ENCODE measurements around the gene HTT.
"Not testable (repeated sequence)": the region's sequence is repeated elsewhere in the genome, so short reads cannot be mapped to it uniquely, and the experiment has no call there.

HTT gene

GRCh38 chr4:3085948-3086670 is 11.6 kb downstream of the HTT start:
- H3K4me2 ChIP-seq (ENCODE audit: low read length), result no peak overlapping the region
- H3K79me2 ChIP-seq, result peaks cover 19% of the 10 kb centered on the region
- H3K4me1 ChIP-seq, result no peaks in the 10 kb centered on the region
- TF ChIP-seq, protein P1, sequence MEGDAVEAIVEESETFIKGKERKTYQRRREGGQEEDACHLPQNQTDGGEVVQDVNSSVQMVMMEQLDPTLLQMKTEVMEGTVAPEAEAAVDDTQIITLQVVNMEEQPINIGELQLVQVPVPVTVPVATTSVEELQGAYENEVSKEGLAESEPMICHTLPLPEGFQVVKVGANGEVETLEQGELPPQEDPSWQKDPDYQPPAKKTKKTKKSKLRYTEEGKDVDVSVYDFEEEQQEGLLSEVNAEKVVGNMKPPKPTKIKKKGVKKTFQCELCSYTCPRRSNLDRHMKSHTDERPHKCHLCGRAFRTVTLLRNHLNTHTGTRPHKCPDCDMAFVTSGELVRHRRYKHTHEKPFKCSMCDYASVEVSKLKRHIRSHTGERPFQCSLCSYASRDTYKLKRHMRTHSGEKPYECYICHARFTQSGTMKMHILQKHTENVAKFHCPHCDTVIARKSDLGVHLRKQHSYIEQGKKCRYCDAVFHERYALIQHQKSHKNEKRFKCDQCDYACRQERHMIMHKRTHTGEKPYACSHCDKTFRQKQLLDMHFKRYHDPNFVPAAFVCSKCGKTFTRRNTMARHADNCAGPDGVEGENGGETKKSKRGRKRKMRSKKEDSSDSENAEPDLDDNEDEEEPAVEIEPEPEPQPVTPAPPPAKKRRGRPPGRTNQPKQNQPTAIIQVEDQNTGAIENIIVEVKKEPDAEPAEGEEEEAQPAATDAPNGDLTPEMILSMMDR (IDR thresholded peaks at IDR 0.05), result no peak
- no peak overlapping the region for H3K9ac ChIP-seq
- H3K9me3 ChIP-seq (ENCODE audit: control insufficient read depth, low read length), result no peaks in the 10 kb centered on the region
- no peak overlapping the region for H2AFZ ChIP-seq
- H3K4me3 ChIP-seq (ENCODE audit: low read depth, low read length), result no peak overlapping the region
- no peaks in the 10 kb centered on the region for H3K36me3 ChIP-seq (ENCODE audit: control insufficient read depth, insufficient read depth, low read length)
- no peaks in the 10 kb centered on the region for H3K27me3 ChIP-seq (ENCODE audit: control insufficient read depth, insufficient read depth, low read length)
- H3K27ac ChIP-seq, result no peak overlapping the region

GRCh38 chr4:3087115-3087797 is 12.8 kb downstream of the HTT start:
- TF ChIP-seq, protein P1 (IDR thresholded peaks at IDR 0.05), result no peak
- Histone ChIP-seq H3K9ac (no peak overlapping the region), H3K4me2 (ENCODE audit: low read length) (no peak overlapping the region), H3K4me3 (ENCODE audit: low read depth, low read length) (no peak overlapping the region), H3K27ac (no peak overlapping the region), H3K27me3 (ENCODE audit: control insufficient read depth, insufficient read depth, low read length) (no peaks in the 10 kb centered on the region), H3K79me2 (peaks cover 16% of the 10 kb centered on the region), H3K36me3 (ENCODE audit: control insufficient read depth, insufficient read depth, low read length) (no peaks in the 10 kb centered on the region), H3K9me3 (ENCODE audit: control insufficient read depth, low read length) (no peaks in the 10 kb centered on the region), H2AFZ (no peak overlapping the region), H3K4me1 (no peaks in the 10 kb centered on the region)

- Histone ChIP-seq H3K9ac (no peak overlapping the region), H3K4me3 (ENCODE audit: low read depth, low read length) (no peak overlapping the region), H3K4me1 (no peaks in the 10 kb centered on the region), H3K36me3 (ENCODE audit: control insufficient read depth, insufficient read depth, low read length) (no peaks in the 10 kb centered on the region), H3K79me2 (peaks cover under 1% of the 10 kb centered on the region), H2AFZ (no peak overlapping the region), H3K27ac (no peak overlapping the region), H3K27me3 (ENCODE audit: control insufficient read depth, insufficient read depth, low read length) (no peaks in the 10 kb centered on the region), H3K4me2 (ENCODE audit: low read length) (no peak overlapping the region), H3K9me3 (ENCODE audit: control insufficient read depth, low read length) (no peaks in the 10 kb centered on the region)
- TF ChIP-seq, protein P1 (IDR thresholded peaks at IDR 0.05), result no peak
Observed at GRCh38 chr4:3091464-3091863, 17.0 kb downstream of the HTT start.

DNA sequence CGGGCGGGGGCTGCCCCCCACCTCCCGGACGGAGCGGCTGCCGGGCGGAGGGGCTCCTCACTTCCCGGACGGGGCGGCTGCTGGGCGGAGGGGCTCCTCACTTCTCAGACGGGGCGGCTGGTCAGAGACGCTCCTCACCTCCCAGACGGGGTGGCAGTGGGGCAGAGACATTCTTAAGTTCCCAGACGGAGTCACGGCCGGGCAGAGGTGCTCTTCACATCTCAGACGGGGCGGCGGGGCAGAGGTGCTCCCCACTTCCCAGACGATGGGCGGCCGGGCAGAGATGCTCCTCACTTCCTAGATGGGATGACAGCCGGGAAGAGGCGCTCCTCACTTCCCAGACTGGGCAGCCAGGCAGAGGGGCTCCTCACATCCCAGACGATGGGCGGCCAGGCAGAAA is 20.2 kb downstream of the HTT start:
- H3K9ac ChIP-seq; H3K36me3 ChIP-seq (ENCODE audit: control insufficient read depth, insufficient read depth, low read length); H3K79me2 ChIP-seq; H3K4me1 ChIP-seq; H3K4me3 ChIP-seq (ENCODE audit: low read depth, low read length); H3K27ac ChIP-seq; H3K9me3 ChIP-seq (ENCODE audit: control insufficient read depth, low read length); H2AFZ ChIP-seq; H3K4me2 ChIP-seq (ENCODE audit: low read length); H3K27me3 ChIP-seq (ENCODE audit: control insufficient read depth, insufficient read depth, low read length): not testable (repeated sequence)

DNA sequence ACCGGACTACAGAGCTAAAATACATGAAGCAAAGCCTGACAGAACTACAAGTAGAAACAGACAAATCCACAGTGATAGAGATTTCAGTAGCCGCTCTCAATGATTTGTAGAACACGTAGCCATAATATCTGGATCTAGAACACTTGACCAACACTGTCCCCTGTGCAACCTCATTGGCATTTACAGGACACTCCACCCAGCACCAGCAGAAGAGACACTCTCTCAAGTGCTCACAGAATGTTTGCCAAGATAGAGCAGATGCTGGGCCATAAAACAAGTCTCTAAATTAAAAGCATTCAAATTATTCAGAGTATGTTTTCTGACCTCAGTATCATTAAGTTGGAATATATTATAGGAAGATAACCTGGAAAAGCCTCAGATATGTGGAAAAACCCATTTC is 21.7 kb downstream of the HTT start:
- Histone ChIP-seq H3K36me3 (ENCODE audit: control insufficient read depth, insufficient read depth, low read length) (no peaks in the 10 kb centered on the region), H3K9me3 (ENCODE audit: control insufficient read depth, low read length) (no peaks in the 10 kb centered on the region), H3K9ac (no peak overlapping the region), H3K27ac (no peak overlapping the region), H3K27me3 (ENCODE audit: control insufficient read depth, insufficient read depth, low read length) (no peaks in the 10 kb centered on the region), H3K4me1 (no peaks in the 10 kb centered on the region), H3K79me2 (no peaks in the 10 kb centered on the region), H3K4me2 (ENCODE audit: low read length) (no peak overlapping the region), H3K4me3 (ENCODE audit: low read depth, low read length) (no peak overlapping the region), H2AFZ (no peak overlapping the region)
- TF ChIP-seq, protein P1 (IDR thresholded peaks at IDR 0.05), result no peak
